ENCODE measurements around the gene ACP2.

The ACP2 gene

GRCh38 chr11:47256374-47256773 lies 7.8 kb upstream of the ACP2 start:
- peaks cover 0 to 9% (median 0%) of the 10 kb centered on the region in 11 experiments; a peak in 4 of 22 replicates for H3K36me3 ChIP-seq
- H3K27ac ChIP-seq, result peak overlapping the region in 1 of 11 experiments; percentile 85; a peak in 1 of 22 replicates
- TF ChIP-seq Cebpa-rat (IDR thresholded peaks at IDR 0.05), result no peak
- peaks cover 33 to 87% (median 47%) of the 10 kb centered on the region in 10 experiments for H3K4me1 ChIP-seq
- H3K9ac ChIP-seq, result no peak overlapping the region
- H3K4me2 ChIP-seq, result peak overlapping the region in 2 of 11 experiments; percentile 93 to 95; a peak in 4 of 22 replicates
- no peaks in the 10 kb centered on the region for H3K27me3 ChIP-seq
- H3K9me3 ChIP-seq (replicated peaks in 1 of 11), result no peaks in the 10 kb centered on the region
- H3K4me3 ChIP-seq, result no peak overlapping the region
- no peaks in the 10 kb centered on the region; a peak in 1 of 22 replicates for H4K20me1 ChIP-seq

GRCh38 chr11:47254386-47254785 lies 5.8 kb upstream of the ACP2 start:
- no peak for TF ChIP-seq Cebpa-rat (IDR thresholded peaks at IDR 0.05)
- H3K4me3 ChIP-seq, result 0 out of 20 replicates have a peak overlapping the region, but pooled peaks of 2 of the 10 experiments have one; percentile 5 to 16
- no peaks in the 10 kb centered on the region for H4K20me1 ChIP-seq
- H3K4me2 ChIP-seq, result peak overlapping the region in 10 of 11 experiments; percentile 4 to 95 (median 63); a peak in 14 of 22 replicates
- peak overlapping the region in 9 of 11 experiments; percentile 0 to 80 (median 37); a peak in 11 of 22 replicates for H3K9ac ChIP-seq
- peaks cover 34 to 82% (median 44%) of the 10 kb centered on the region in 10 experiments for H3K4me1 ChIP-seq
- H3K9me3 ChIP-seq (replicated peaks in 1 of 11), result no peaks in the 10 kb centered on the region
- no peaks in the 10 kb centered on the region for H3K36me3 ChIP-seq
- H3K27ac ChIP-seq, result peak overlapping the region in 9 of 11 experiments; percentile 2 to 87 (median 51); a peak in 15 of 22 replicates
- H3K27me3 ChIP-seq, result no peaks in the 10 kb centered on the region

- no peaks in the 10 kb centered on the region for H3K27me3 ChIP-seq
- peak overlapping the region in 4 of 11 experiments; percentile 77 to 95 (median 86); a peak in 7 of 22 replicates for H3K4me2 ChIP-seq
- H3K36me3 ChIP-seq, result no peaks in the 10 kb centered on the region
Observed at GRCh38 chr11:47253660-47254059, 5.0 kb upstream of the ACP2 start.

DNA sequence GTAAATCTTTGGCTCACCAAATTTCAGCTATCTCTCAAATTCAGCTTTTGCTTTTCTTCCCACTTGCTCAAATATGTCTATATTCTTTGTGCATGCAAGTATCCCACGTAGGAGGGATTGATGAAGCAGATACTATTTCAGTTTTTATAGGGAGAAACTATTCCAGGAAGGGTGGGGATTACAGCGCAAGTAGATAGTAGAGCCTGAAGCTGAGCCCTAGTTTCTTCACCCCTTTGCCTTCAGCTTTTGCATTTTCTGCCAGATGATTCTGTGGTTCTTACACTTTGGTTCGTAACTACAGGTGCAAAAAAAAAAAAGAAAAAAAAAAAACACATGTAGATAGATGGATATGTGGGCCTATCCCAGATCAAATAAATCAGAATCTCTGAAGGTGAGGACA lies 3.1 kb upstream of the ACP2 start:
- TF ChIP-seq Cebpa-rat (IDR thresholded peaks at IDR 0.05), result no peak
- no peaks in the 10 kb centered on the region for H3K27me3 ChIP-seq
- H3K4me2 ChIP-seq, result no peak overlapping the region

More at GRCh38 chr11:47253660-47254059, 5.0 kb upstream of the ACP2 start:
- H3K4me1 ChIP-seq, result peaks cover 30 to 76% (median 41%) of the 10 kb centered on the region in 10 experiments
- H3K9ac ChIP-seq, result peak overlapping the region in 5 of 11 experiments; percentile 37 to 80 (median 59); a peak in 8 of 22 replicates
- H3K27ac ChIP-seq, result peak overlapping the region in 6 of 11 experiments; percentile 34 to 87 (median 71); a peak in 11 of 22 replicates
- TF ChIP-seq Cebpa-rat (IDR thresholded peaks at IDR 0.05), result no peak
- H3K9me3 ChIP-seq (replicated peaks in 1 of 11), result no peaks in the 10 kb centered on the region
- H3K4me3 ChIP-seq, result no peak overlapping the region
- H4K20me1 ChIP-seq, result no peaks in the 10 kb centered on the region

DNA sequence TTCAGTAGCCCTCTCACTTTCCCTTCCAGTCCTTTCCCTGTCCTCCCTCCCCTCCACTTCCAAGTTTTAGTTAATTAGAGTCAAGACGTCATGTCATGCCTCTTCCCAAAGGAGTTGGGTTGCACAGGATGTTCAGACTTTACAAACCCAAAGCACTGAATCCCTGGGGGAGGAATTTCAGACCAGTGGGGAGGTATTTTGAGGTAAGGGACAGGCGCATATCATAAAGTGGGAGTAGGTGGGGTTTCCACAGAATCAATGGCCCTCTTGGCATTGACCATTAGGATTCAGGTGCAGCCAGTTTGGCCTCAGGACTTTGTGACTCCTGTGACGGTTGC lies 733 bp upstream of the ACP2 start:
- peaks cover 24 to 71% (median 32%) of the 10 kb centered on the region in 10 experiments for H3K4me1 ChIP-seq
- no peaks in the 10 kb centered on the region for H3K9me3 ChIP-seq (replicated peaks in 1 of 11)
- no peaks in the 10 kb centered on the region for H3K27me3 ChIP-seq

More for the DNA sequence above, 3.1 kb upstream of the ACP2 start:
- H3K36me3 ChIP-seq, result peaks cover 0 to 11% (median 5%) of the 10 kb centered on the region in 11 experiments; a peak in 9 of 22 replicates
- no peak overlapping the region for H3K27ac ChIP-seq
- no peak overlapping the region for H3K4me3 ChIP-seq
- no peak overlapping the region for H3K9ac ChIP-seq
- peaks cover 30 to 71% (median 39%) of the 10 kb centered on the region in 10 experiments for H3K4me1 ChIP-seq
- H3K9me3 ChIP-seq (replicated peaks in 1 of 11), result no peaks in the 10 kb centered on the region
- no peaks in the 10 kb centered on the region for H4K20me1 ChIP-seq

GRCh38 chr11:47248304-47248663 lies 330 bp downstream of the ACP2 start:
- H3K4me3 ChIP-seq, result peak overlapping the region; percentile 72 to 82 (median 78)
- peak overlapping the region; percentile 80 to 100 (median 94) for H3K4me2 ChIP-seq
- H3K9ac ChIP-seq, result peak overlapping the region; percentile 83 to 95 (median 89)
- peaks cover 24 to 71% (median 27%) of the 10 kb centered on the region in 10 experiments for H3K4me1 ChIP-seq
- no peaks in the 10 kb centered on the region for H3K27me3 ChIP-seq
- no peaks in the 10 kb centered on the region for H3K9me3 ChIP-seq (replicated peaks in 1 of 11)
- H3K27ac ChIP-seq, result peak overlapping the region; percentile 82 to 95 (median 91)
- H3K36me3 ChIP-seq, result peaks cover 22 to 42% (median 36%) of the 10 kb centered on the region in 11 experiments
- TF ChIP-seq Cebpa-rat (IDR thresholded peaks at IDR 0.05), result no peak
- no peaks in the 10 kb centered on the region for H4K20me1 ChIP-seq

More for the DNA sequence above, 733 bp upstream of the ACP2 start:
- Histone ChIP-seq H3K36me3 (peaks cover 16 to 31% (median 25%) of the 10 kb centered on the region in 11 experiments), H3K4me3 (peak overlapping the region; percentile 72 to 82 (median 78)), H3K27ac (peak overlapping the region; percentile 82 to 95 (median 91)), H3K9ac (peak overlapping the region; percentile 83 to 95 (median 89)), H4K20me1 (no peaks in the 10 kb centered on the region), H3K4me2 (peak overlapping the region; percentile 80 to 100 (median 94))
- TF ChIP-seq Cebpa-rat (IDR thresholded peaks at IDR 0.05), result no peak

DNA sequence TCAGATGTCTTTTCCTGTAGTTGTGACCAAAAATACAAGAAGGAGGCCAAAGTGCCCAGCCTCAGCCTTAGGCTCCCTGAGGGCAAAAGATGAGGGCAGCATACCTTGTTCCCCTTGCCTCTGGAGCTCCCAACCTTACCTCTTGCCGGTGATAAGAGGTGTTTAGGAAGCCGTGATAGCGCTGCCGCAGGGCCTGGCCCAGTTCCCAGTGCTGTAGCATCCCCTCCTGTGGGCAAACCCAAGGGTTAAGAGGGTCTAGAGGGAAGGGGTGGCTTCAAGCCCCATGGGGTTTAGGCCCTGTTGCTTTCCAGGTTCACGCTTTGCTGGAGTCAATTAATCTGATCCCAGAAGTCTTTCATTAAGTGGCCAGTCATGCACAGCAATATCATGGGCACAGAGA lies 1.1 kb downstream of the ACP2 start:
- H3K4me2 ChIP-seq, result peak overlapping the region; percentile 80 to 100 (median 94)
- H3K4me3 ChIP-seq, result peak overlapping the region; percentile 72 to 82 (median 78)
- H3K9ac ChIP-seq, result peak overlapping the region in 5 of 11 experiments; percentile 85 to 95 (median 92); a peak in 7 of 22 replicates
- H4K20me1 ChIP-seq, result no peaks in the 10 kb centered on the region
- H3K27ac ChIP-seq, result peak overlapping the region in 4 of 11 experiments; percentile 85 to 92 (median 92); a peak in 9 of 22 replicates
- no peak for TF ChIP-seq Cebpa-rat (IDR thresholded peaks at IDR 0.05)
- no peaks in the 10 kb centered on the region for H3K9me3 ChIP-seq (replicated peaks in 1 of 11)
- peaks cover 24 to 71% (median 27%) of the 10 kb centered on the region in 10 experiments for H3K4me1 ChIP-seq
- H3K36me3 ChIP-seq, result peaks cover 29 to 50% (median 44%) of the 10 kb centered on the region in 11 experiments
- H3K27me3 ChIP-seq, result no peaks in the 10 kb centered on the region

DNA sequence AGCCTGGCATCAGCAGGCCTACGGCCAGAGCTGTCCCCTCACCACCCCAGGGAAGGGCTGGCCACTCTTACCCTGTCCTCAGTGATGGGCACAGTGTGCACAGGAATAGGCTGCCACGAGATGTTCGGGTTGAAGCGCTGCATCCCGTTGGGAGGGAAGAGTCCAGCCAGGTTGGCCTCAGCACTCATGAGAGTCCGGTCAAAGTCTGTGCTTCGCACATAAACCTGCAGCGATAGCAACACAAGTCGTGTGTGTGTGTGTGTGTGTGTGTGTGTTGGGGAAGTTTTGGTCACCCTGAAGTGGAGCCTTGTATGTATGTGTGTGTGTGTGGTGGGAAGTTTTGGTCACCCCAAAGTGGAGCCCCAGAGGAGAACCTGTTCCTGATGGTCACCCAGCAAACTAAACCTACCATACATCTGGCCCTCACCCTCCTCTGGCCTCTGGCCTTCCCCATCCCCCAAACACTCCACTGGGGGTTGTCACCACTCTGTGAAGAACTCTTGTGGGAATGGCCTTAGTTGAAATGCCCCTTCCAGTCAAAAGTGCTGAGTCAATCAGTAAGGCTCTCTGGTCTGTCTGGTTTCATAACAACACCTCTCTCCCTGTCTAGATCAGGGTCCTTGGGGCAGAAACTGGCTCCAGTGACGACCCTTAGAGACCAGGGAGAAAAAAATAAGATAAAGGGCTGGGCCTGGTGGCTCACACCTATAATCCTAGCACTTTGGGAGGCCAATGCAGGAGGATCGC lies 2.8 kb downstream of the ACP2 start:
- H3K4me2 ChIP-seq, result peak overlapping the region in 3 of 11 experiments; percentile 92 to 100 (median 99); a peak in 6 of 22 replicates
- peak overlapping the region in 5 of 11 experiments; percentile 55 to 92 (median 78); a peak in 9 of 22 replicates for H3K27ac ChIP-seq
- peak overlapping the region in 2 of 10 experiments; percentile 10 to 35; a peak in 2 of 20 replicates for H3K4me3 ChIP-seq
- no peak for TF ChIP-seq Cebpa-rat (IDR thresholded peaks at IDR 0.05)
- H3K27me3 ChIP-seq, result no peaks in the 10 kb centered on the region
- H4K20me1 ChIP-seq, result no peaks in the 10 kb centered on the region
- H3K36me3 ChIP-seq, result peaks cover 46 to 67% (median 61%) of the 10 kb centered on the region in 11 experiments
- H3K9ac ChIP-seq, result peak overlapping the region in 6 of 11 experiments; percentile 9 to 68 (median 54); a peak in 10 of 22 replicates
- H3K4me1 ChIP-seq, result peaks cover 24 to 79% (median 27%) of the 10 kb centered on the region in 10 experiments
- H3K9me3 ChIP-seq (replicated peaks in 1 of 11), result no peaks in the 10 kb centered on the region

Data from BLaER1 treated with 17β-estradiol and CSF1 and Interleukin-3, amounts not matched to agents 10 nM and 100 nM (cell line).